Endodermal cell (in vitro differentiated cells): Measurements from ENCODE around the gene RIOK1. TPM values are rescaled to one million over a fixed set of nuclear protein-coding genes. Genes with fewer than 3 reads are reported as not detected.

Experiments used
- DNase-seq: peaks from one replicate; pipeline ENCODE4 v3.0.0-alpha.2; 2017
- H3K27ac ChIP-seq: 2 replicates; pipeline ENCODE4 v1.5.1; 2013; ENCODE audit warnings: mild to moderate bottlenecking, low read depth, low read length, moderate library complexity
- H3K27me3 ChIP-seq: 2 replicates; pipeline ENCODE4 v1.6.1; 2013; ENCODE audit warnings: mild to moderate bottlenecking, low read length, moderate library complexity; ENCODE audit not compliant: insufficient read depth, control insufficient read depth, poor library complexity, severe bottlenecking
- H3K36me3 ChIP-seq: 2 replicates; pipeline ENCODE4 v1.7.0; 2013; ENCODE audit warnings: mild to moderate bottlenecking, low read length, moderate library complexity; ENCODE audit not compliant: control insufficient read depth, insufficient read depth
- H3K4me1 ChIP-seq: one replicate; pipeline ENCODE4 v1.7.0; 2013; ENCODE audit warnings: low read length; ENCODE audit not compliant: control insufficient read depth, insufficient read depth
- H3K4me3 ChIP-seq: 2 replicates; pipeline ENCODE4 v1.5.1; 2013; ENCODE audit warnings: mild to moderate bottlenecking, low read length, moderate library complexity
- H3K9ac ChIP-seq: 2 replicates; pipeline ENCODE4 v1.6.1; 2013; ENCODE audit warnings: mild to moderate bottlenecking, low read length, moderate library complexity; ENCODE audit not compliant: poor library complexity, severe bottlenecking; ENCODE audit errors: extremely low read depth
- H3K9me3 ChIP-seq: 2 replicates; pipeline ENCODE4 v1.6.1; 2013; ENCODE audit warnings: mild to moderate bottlenecking, low read length, moderate library complexity; ENCODE audit not compliant: control insufficient read depth
- H3K27ac Mint-ChIP-seq: 2 replicates; pipeline ENCODE4 v1.8.0; 2020; ENCODE audit warnings: mixed read lengths
- H3K27me3 Mint-ChIP-seq: 2 replicates; pipeline ENCODE4 v1.8.0; 2021; ENCODE audit warnings: mild to moderate bottlenecking, mixed read lengths; ENCODE audit not compliant: insufficient read depth
- H3K36me3 Mint-ChIP-seq: 2 replicates; pipeline ENCODE4 v1.8.0; 2020; ENCODE audit warnings: low read depth, mixed read lengths
- H3K4me1 Mint-ChIP-seq: 2 replicates; pipeline ENCODE4 v1.8.0; 2020; ENCODE audit warnings: mixed read lengths
- H3K4me3 Mint-ChIP-seq: 2 replicates; pipeline ENCODE4 v1.8.0; 2020; ENCODE audit warnings: mild to moderate bottlenecking, moderate library complexity, mixed read lengths
- H3K9me3 Mint-ChIP-seq: 2 replicates; pipeline ENCODE4 v1.8.0; 2020; ENCODE audit warnings: mild to moderate bottlenecking, mixed read lengths
- WGBS, 2 experiments: methylation state at CpG; one replicate each; pipeline versions ENCODE4 v1.1.5 to v1.1.7; 2013; ENCODE audit warnings: missing lambda C conversion rate in 2 of 2, mixed read lengths in 1 of 2; ENCODE audit not compliant: insufficient coverage in 1 of 2, insufficient read length in 1 of 2; 5-methylcytosine and 5-hydroxymethylcytosine counted together
- total RNA-seq, 2 donors: library from RNA; stranded (reverse); fragmentation: NEBNext Ultra II Directional in 1 of 2; extraction: Animal tissue kit (Norgen Biotek cat#: 25700) in 1 of 2; gene quantifications; 2 replicates in 1 of 2; 3 replicates in 1 of 2; pipeline ENCODE4 v1.2.1, GENCODE V29; 2021
- TF ChIP-seq, protein P1 (sequence below): fragments of 200-600 bp; sonication (generic); conservative IDR thresholded peaks from 2 replicates; pipeline ENCODE4 v1.5.0; 2021; ENCODE audit warnings: antibody characterized with exemption, mild to moderate bottlenecking

The RIOK1 gene
- total RNA-seq, 2 donors from 2014 or later: 17.7 to 20.3 TPM

DNA sequence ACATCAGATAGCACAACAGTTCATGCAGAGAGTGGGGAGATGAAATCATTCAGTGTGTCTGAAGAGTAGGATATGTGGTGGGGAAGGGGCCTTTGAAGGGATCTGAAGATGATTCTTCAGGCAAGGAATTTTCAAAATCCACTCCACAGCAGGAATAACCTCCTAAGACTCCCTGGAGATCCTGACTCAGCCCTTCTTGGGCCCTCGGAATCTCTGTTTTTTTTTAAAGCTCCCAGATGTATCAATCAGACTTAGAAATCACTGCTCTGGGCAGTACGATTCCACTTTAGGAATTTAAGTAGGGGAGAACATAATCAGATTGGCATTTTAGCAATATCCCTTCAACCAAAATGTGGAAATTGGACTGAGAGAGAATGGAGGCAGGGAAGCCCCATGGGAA is 55.5 kb downstream of the RIOK1 start:
- Mint-ChIP-seq H3K27me3 (no peaks in the 10 kb centered on the region), H3K4me1 (peaks cover 15% of the 10 kb centered on the region), H3K36me3 (no peaks in the 10 kb centered on the region), H3K4me3 (no peak overlapping the region), H3K27ac (no peak overlapping the region), H3K9me3 (peaks cover 5% of the 10 kb centered on the region)
- H3K9me3 ChIP-seq: no peaks in the 10 kb centered on the region
- DNase-seq: no peak
- H3K27me3 ChIP-seq: no peaks in the 10 kb centered on the region
- no peak overlapping the region for H3K9ac ChIP-seq
- WGBS, 2 experiments: 78 to 86% methylated on average over 1 to 2 of the region's 2 CpGs
- TF ChIP-seq, protein P1, sequence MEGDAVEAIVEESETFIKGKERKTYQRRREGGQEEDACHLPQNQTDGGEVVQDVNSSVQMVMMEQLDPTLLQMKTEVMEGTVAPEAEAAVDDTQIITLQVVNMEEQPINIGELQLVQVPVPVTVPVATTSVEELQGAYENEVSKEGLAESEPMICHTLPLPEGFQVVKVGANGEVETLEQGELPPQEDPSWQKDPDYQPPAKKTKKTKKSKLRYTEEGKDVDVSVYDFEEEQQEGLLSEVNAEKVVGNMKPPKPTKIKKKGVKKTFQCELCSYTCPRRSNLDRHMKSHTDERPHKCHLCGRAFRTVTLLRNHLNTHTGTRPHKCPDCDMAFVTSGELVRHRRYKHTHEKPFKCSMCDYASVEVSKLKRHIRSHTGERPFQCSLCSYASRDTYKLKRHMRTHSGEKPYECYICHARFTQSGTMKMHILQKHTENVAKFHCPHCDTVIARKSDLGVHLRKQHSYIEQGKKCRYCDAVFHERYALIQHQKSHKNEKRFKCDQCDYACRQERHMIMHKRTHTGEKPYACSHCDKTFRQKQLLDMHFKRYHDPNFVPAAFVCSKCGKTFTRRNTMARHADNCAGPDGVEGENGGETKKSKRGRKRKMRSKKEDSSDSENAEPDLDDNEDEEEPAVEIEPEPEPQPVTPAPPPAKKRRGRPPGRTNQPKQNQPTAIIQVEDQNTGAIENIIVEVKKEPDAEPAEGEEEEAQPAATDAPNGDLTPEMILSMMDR: no peak
- H3K36me3 ChIP-seq: no peaks in the 10 kb centered on the region
- no peak overlapping the region for H3K4me3 ChIP-seq
- H3K27ac ChIP-seq: no peak overlapping the region
- H3K4me1 ChIP-seq: no peaks in the 10 kb centered on the region

DNA sequence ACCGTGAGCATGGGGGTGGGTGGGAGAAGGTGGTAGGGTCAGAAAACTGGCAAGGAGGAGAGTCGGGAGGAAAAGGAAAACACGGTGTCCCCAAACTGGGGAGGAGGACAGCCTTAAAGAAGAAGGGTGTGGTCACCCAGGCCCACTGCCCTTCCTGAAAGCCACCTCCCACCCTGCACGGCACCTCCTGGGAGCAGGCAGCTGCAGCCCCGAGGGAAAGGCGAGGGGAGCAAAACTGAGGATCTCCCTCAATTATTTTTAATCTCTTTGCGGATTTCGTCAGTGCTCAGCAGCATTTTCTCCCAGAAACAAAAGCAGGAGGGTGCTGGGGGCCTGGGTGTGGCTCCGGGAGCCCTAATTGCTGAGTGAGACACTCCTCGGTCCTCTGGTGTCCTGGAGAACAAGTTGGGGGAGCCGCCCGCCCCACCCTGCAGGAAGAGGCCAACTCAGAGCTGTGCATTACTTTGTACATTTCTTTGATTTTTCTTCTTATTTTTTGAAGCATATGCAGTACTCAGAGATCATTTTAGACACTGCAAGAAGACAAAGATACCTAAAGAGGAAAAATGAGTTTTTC is 56.4 kb downstream of the RIOK1 start:
- WGBS, 2 experiments: 78 to 88% methylated on average over 1 to 12 of the region's 12 CpGs
- Histone ChIP-seq H3K4me3 (no peak overlapping the region), H3K4me1 (no peaks in the 10 kb centered on the region), H3K27ac (no peak overlapping the region), H3K27me3 (no peaks in the 10 kb centered on the region), H3K36me3 (no peaks in the 10 kb centered on the region), H3K9ac (no peak overlapping the region), H3K9me3 (no peaks in the 10 kb centered on the region)
- Mint-ChIP-seq H3K4me1 (peaks cover 10% of the 10 kb centered on the region), H3K27ac (no peak overlapping the region), H3K4me3 (no peak overlapping the region), H3K36me3 (no peaks in the 10 kb centered on the region), H3K27me3 (no peaks in the 10 kb centered on the region), H3K9me3 (peaks cover 5% of the 10 kb centered on the region)
- no peak for DNase-seq
- TF ChIP-seq, protein P1: no peak

DNA sequence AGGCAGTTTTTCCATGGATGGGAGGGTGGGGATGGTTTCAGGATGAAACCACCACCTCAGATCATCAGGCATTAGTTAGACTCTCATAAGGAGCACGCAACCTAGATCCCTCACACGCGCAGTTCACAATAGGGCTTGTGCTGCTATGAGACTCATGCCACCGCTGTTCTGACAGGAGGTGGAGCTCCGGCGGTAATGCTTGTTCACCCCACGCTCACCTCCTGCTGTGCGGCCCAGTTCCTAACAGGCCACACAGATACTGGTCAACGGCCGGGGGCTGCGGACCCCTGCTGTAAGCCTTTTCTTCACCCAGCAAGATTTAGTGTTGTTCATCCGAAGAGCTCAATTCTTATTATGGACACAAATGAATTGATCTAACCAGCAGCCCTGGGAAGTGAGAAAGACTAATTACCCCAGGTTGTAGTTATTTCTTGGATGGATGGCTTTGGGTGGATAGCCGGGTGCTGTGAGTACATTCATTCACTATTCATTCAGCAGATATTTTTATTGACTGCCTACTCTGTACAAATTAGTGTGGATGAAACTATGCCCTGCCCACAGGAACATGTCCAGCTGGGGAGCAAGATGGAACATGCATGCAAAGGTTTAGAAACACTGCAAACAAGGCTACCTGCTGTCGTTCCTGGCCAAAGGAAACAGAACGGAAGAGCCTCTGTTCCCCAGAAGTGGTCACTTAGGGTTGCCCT is 57.2 kb downstream of the RIOK1 start:
- H3K27me3 Mint-ChIP-seq: no peaks in the 10 kb centered on the region
- 76 to 77% methylated on average over 6 to 15 of the region's 15 CpGs for WGBS, 2 experiments
- Histone ChIP-seq H3K4me3 (no peak overlapping the region), H3K9ac (no peak overlapping the region), H3K4me1 (no peaks in the 10 kb centered on the region), H3K36me3 (no peaks in the 10 kb centered on the region), H3K27me3 (no peaks in the 10 kb centered on the region), H3K9me3 (no peaks in the 10 kb centered on the region), H3K27ac (no peak overlapping the region)
- H3K27ac Mint-ChIP-seq: no peak overlapping the region
- no peaks in the 10 kb centered on the region for H3K36me3 Mint-ChIP-seq
- H3K4me1 Mint-ChIP-seq: peaks cover 10% of the 10 kb centered on the region
- DNase-seq: no peak
- H3K4me3 Mint-ChIP-seq: no peak overlapping the region
- TF ChIP-seq, protein P1: no peak
- H3K9me3 Mint-ChIP-seq: peaks cover 5% of the 10 kb centered on the region
